AG08396 (cell line): ENCODE data around the gene REC114.
"Not testable (repeated sequence)": the region's sequence is repeated elsewhere in the genome, so short reads cannot be mapped to it uniquely, and the experiment has no call there.

ENCODE experiments used
- DNase-seq: peaks from one replicate; pipeline ENCODE4 v3.0.0; 2012; ENCODE audit warnings: low spot score, mixed read lengths

REC114 gene

DNA sequence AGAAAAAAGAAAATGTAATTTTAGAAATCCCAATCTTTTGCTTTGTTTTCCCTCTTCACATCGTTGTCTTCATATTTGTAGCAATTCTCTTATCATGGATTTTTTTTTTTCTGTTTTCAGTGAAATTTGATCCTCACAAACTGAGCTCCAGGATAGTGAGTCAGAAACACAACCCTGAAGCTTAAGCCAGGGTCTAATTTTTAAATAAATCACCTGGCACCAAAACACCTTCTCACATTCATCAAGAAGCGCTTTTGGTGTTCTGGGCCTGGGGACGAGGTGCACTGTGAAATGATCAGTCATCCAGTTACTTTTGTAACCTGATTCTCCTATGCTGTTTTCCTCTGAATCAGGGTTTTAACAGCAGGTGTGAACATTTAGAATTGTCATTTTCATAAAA lies 87.7 kb downstream of the REC114 start:
- DNase-seq, result no peak

DNA sequence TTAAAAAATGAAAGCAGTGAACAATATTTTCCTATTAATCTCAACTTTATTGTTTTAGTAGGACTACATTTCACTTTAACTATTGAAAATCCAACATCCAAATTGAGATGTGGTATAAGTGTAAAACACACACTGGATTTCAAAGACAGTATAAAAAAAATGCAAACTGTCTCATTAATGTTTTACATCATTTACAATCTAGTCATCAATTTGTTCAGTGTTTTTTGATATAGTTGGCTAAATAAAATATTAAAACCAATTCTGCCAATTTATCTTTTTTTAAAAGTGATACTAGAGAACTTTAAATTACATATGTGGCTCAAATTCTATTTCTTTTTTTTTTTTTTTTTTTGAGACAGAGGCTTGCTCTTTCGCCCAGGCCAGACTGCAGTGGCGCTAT lies 95.2 kb downstream of the REC114 start:
- DNase-seq, result no peak

DNA sequence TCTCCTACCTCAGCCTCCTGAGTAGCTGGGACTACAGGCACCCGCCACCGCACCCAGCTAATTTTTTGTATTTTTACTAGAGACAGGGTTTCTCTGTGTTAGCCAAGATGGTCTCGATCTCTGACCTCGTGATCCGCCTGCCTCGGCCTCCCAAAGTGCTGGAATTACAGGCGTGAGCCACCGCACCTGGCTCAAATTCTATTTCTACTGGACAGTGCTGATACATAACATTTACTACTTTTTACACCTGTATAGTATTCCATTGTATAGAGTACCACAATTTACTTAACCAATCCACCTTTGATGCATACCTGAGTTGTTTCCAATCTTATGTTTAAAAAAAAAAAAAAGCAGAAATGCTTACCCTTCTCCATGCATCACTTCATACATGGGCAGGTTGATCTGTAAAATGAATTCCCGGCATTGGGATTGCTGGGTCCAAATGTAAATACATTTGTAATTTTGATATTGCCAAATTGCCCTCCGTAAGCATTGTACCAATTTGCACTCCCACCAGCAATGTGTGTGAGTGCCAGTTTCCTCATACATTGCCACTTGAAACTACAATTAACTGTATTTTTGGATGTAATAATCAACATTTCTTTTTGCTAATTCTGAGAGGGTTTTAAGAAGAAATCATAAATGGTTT lies 95.7 kb downstream of the REC114 start:
- DNase-seq, result no peak

DNA sequence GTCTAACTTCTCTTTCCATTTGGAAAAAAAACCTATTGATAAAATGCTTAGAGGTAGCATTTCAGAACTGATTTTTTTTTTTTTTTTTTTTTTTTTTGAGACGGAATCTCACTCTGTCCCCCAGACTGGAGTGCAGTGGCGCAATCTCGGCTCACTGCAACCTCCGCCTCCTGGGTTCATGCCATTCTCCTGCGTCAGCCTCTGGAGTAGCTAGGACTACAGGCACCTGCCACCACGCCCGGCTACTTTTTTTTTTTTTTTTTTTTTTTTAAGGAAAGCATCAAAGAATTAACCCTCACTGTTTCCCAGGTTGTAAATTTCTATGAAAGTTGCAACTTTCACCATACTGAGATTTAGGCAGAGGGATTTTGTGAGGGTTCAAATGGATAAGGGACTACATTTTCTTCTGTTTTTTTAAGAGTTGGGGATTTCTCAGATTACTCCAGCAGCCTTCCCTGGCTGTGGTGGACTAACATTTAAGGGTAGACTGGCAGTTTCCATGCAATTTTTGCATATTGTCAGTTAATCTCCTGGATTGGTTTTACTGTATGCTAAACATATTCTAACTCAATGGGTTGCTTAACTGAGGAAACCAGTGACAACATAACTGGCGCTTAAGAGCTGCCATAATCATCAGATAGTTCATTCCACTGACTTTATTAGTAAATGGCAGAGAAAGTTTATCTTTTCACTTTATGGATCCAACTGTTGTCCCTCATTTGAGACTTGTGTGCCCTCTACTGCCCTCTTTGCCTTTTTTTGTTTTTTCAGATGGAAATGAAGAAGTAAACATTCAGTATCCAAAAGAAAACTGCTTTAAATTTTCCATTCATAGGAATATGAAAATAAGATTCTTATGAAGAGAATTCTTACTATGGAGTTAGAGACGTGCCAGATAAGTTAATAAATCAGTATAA lies 96.5 kb downstream of the REC114 start:
- no peak for DNase-seq

DNA sequence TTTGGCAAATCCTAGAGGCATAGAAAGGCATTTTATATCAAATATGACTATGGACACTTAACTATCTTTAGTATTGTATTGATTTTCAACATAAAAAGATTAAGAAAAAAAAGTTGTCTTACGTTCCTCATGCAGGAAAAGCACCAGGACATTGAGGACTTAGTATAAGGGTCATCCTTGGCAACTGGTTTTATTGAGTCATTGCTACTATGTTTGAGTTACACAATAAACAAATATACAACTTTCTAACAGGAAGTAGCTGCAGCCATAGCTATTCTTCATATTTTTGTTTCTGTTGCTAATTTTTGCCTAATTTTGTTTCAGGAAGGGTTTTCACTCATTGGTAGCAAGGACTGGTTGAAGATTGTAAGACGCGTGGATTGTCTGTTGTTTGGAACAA lies 97.2 kb downstream of the REC114 start:
- DNase-seq, result no peak

DNA sequence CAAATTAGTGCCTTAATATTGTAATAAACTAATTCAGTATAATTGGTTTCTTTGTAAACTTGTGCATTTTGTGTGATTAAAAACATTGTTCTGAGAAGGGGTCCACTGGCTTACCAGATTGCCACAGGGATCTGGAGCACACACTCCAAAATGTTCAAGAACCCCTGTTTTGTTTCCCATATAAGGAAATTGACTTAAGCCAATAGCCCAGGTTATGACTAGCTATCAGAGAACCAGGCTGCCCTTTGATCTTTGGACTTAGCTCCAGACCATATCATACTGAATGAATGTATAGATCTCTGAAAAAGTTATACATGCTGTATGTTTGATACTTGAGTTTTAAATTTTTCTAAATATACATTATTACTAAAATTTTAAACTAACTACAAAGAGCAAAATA lies 98.5 kb downstream of the REC114 start:
- DNase-seq, result no peak

DNA sequence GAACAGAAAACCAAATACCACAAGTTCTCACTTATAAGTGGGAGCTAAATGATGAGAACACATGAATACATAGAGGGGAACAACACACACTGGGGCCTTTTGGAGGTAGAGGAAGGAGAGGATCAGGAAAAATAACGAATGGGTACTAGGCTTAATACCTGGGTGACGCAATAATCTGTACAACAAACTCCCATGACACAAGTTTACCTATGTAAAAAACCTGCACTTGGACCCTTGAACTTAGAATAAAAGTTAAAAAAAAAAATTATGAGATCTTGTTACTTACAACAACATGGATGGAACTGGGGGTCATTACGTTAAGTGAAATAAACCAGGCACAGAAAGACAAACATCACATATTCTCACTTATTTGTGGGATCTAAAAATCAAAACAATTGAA lies 106.0 kb downstream of the REC114 start:
- DNase-seq, result not testable (repeated sequence)

DNA sequence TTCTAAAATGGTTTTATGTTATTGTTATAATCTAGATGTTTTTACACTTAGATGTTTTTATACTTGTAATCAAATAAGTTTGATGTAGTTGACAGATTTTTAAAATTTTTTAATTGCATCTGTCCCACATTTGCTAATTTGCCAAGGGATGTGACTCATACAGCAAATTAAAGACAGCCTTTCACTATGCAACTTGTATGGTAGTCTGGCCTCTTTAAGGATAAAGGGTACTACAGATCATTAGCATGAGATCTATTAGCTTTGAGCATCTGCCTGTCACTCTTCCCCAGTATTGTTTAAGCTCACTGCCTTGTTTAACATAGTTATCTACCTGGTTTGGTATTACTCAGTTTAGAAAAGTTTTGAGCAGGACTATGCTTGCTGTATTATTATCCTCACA lies 107.2 kb downstream of the REC114 start:
- DNase-seq, result no peak

DNA sequence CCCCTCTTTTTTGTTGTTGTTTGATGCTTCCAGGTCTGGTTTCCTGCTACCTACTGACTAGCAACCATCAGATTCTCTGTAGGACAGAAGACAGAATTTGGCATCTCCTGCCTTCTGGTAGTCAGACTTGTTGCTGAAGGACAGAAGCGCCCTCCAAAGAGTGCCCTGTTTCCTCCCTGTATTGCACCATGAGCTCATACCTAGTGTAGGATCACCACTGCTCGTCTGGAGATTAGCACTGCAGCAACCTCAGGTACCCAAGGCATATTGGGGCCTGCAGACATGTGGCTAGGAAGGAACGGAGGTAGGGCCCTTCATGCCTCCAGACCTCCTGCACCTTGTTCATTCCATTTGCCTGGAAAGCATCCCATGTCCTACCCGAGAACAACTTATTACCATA lies 112.1 kb downstream of the REC114 start:
- DNase-seq, result no peak

DNA sequence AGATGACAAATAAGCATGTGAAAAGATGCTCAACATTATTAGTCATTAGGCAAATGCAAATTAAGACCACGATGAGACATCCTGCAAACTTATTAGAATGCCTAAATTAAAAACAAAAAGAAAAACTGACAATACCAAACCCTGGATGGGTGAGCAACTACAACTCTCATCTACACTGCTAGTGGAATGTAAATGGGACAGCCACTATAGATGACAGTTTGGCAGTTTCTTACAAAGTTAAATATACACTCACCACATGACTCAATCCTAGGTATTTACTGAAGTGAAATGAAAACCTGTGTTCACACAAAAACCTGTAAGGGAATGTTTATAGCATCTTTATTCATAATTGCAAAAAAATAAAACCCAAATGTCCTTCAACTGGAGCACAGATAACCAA lies 115.6 kb downstream of the REC114 start:
- no peak for DNase-seq

DNA sequence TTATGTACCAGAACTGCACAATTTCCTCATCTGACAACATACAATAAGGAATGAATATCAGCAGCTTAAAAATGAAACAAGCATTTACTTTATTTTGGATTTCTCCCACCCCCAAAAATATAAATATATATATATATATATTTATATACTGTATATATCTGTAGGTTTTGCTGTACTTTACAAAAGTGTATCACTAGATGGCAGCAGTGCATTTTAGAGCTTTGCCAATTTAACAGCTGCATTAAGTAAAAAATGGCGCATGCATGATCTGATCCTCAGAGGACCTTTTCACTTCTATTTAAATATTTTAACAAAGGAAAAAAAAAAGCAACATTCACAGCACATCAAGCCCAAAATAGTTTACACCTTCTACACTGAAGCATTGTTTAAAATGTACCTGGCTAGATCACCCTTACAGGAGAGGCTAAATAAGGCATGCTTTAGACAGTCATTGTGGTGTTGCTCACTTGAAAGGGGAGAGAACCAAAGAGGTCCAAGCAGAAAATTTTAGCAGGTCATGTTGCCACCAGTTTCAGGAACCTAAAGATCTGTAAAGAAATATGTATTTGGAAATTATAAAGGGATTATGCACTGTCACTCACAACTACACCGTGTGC lies 117.6 kb downstream of the REC114 start:
- DNase-seq, result peak; percentile 22

DNA sequence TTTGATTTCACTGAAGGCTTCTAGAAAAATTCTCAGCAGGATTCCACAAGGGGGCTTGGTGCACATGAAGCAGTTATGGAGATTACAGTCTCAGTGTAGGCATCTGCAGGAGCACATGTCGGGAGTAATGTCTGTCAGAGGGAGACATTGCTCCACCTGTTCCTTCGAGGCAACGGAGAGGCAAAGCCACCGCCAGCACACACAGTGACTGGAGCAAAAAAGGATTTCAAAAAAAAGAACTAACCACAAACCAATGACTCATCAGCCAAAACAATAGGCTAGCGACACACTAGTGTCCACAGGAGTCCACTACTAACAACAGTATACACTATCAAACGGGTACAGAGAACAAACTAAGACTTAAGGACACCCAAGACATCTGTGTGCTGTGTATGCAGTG lies 121.3 kb downstream of the REC114 start:
- no peak for DNase-seq

DNA sequence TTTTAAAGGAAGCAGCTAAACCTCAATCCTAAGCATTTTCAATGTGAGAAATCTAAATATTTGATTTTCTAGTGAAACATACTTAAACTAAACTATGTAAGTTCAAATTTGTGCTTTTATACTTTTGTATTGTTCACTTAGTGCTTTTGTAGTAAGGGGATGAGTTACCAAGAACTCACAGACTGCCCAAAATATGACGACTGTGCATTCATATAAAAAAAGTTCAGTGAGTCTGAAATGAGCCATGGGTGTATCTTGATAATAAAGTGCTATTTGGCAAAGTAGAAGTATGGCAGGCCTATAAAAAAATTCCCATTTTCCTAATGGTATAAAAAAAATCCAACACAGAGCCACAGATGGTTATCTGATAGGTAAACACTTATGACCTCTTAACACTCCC lies 124.1 kb downstream of the REC114 start:
- DNase-seq, result no peak

DNA sequence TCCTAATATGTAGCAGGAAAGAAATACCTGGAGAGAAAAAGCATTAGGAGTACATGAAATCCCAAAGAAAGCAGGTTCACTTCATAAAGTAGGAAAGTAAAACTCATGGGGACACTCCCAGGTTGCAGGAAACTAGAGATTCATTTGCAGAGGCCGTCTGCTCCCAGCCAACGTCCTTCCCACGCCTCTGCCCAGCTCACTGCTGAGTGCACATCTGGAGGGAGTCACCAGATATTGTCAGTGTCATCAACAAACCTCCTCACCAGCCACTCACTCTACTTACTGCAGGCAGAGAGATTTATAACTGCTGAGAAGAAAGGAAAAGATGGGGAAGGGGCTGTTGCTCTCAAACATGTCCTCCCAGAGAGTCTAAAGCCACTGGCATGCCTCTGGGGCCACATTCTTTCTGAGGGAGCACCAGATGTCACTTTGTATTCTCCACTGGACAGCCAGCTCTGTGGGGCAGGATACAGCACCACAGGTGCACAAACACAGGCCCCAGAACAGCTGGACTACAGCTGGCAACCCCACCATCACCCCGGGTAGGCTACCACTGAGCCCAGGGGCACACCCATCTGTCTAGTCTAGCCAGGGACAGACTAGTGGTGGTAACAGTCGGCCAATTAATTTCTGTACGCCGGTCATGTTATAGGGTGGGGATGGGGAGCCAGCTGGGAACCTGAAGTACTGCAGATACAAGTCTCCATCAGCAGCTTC lies 125.8 kb downstream of the REC114 start:
- DNase-seq, result no peak

DNA sequence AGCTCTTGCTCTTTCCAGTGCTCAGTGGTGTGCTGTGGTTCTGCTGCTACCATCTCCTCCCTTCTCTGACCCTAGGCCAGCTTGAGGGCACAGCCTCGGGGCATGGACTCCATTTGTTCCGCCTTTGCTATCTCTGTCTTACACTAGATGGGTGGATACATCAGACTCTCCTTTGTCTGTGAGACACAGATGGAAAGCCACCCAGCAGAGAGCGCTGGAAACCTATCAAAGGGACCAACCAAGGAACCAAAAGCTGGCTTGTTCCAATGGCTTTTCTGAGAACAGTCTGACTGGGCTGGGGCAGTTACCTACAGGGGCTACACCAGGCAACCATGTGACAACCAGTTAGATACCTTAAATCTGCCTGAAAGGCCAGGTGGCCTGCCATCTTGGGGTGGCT lies 126.4 kb downstream of the REC114 start:
- DNase-seq, result no peak

DNA sequence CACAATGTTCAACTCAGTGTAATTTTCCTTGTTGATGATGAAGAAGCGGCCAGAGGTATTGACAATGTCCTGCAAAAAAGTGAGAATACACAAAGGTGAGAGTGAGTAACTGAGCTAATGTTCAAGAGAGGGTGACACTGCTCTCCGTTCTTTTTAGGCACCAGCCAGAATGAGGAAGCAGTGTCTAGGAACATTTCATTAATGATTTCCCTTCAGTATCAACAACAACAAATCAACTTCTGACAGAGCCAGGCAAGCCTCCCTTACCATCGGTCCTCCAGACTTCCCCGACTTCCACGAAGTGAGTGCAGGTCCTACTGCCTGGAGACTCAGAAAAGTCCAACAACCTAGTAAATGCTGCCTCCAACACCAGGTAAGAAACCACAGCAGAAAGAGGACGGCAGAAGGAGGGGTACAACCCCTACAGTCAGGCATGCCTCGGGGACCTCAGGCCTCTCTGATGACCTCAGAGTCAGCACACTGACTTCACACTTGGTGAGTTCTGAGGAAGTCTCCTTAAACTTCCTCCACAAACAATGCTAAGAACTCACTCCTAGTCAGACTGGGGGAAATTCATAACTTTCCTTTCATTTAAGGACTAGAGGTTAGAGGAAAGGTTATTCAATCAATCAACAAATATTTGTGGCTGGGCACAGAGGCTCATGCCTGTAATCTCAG lies 127.5 kb downstream of the REC114 start:
- no peak for DNase-seq

DNA sequence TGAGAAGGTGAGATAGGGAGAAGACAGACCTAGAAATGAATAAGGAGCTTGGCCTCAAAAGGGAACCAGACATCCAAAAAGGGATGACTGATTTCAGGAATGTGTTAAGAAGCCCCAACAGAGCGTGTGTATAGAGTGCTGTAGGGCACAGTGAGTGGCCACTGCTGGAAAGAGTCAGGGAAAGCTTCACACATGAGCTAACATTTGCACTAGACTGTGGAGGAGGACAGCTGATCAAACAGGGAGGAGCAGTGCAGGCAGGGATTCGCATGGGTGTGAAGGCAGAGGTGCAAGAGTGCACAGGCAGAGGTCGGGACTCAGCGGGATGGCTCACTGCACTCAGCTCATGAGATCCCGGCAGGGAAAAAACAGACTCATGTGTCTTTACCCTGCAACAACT lies 128.4 kb downstream of the REC114 start:
- no peak for DNase-seq

DNA sequence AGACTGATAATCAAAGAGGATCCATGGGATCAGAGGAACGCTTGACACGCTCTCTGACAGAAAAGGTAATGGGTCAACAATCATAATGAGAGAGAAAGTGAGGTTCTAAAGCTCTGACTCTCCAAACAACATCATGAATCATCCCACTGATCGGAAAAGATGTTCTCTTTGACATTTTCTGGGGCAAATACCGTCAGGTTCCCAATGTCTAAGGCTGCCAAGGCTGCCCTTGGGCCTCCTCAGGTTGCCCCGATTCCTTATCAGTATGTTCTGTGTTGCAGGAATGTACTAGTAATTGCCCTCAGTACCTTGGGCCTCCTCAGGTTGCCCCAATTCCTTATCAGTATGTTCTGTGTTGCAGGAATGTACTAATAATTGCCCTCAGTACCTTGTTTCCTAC lies 129.3 kb downstream of the REC114 start:
- DNase-seq, result no peak

DNA sequence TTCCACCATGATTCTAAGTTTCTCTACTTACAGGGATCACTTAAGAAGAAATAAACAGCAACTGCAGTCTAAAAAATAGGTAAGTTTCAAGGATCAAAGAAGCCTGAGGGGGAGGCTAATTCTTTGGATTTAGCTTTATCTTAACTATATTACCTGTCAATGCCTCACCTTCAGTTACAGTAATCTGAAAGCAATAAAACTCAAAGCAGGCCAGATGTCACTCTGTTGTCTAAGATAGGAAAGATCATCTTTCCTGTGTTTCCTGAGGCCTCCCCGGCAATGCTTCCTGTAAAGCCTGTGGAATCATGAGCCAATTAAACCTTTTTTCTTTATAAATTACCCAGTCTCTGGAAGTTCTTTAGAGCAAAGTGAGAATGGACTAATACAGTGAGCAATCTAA lies 130.1 kb downstream of the REC114 start:
- DNase-seq, result no peak

DNA sequence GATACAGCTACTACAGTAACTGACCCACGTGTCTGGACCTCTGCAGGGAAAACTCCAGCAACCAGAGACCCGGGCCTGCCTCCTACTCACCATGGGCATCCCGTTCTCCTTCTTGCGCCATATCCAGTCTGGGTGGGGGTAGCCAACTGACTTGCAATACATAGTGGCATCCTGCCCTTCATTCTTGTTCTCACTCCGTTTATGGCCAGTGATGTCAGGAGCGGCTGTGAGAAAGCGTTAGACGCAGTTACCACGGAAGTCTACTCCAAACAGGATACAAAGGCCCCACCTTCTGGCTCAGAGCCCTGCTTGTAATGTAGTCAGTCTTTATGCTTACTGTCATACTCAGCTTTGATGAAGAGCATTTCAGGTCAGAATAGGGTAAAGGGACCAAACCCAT lies 130.6 kb downstream of the REC114 start:
- DNase-seq, result no peak

DNA sequence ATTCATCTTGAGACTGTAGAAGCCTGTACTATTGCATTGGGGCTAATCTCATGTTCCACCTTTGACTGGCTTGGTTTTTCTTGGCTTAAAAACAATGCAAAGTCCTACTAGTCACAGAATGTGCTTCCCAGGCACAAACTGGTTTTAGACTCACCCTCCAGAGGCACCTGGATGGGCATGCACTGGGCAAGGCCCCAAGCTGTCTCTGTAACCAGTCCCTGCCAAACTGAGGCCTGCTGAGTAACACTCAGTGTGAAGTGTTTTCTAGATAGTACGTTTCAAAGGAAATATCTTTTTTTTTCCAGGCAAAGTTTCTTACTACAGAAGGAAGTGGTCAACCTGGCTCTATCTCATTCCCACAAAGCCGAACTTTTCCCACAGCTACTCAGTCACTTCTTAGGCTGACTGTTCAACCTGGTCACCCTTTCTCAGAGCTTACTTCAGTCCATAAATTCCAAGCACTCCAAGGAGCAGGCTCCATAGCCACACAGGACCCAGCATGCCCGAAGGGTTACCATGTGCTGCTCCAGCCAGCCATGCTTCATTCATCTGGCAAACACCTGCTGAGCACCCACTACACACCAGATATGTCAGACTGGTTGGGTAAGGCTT lies 132.8 kb downstream of the REC114 start:
- DNase-seq, result no peak

DNA sequence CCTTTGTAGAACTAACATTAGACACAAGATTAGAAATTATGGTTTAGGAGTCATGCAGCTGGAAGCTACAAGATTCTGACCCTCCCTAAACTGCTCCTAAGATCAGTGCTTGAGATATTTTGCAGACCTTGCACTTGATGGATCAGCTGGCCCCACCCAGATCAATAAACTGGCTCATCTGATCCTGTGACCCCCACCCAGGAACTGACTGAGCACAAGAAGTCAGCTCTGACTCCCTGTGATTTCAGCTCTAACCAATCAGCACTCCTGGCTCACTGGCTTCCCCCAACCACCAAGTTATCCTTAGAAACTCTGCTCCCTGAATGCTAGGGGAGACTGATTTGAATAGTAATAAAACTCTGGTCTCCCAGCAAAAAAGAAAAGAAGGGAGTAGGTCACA lies 134.6 kb downstream of the REC114 start:
- DNase-seq, result not testable (repeated sequence)
